Measurements from ENCODE around the gene KCNK7.

DNA sequence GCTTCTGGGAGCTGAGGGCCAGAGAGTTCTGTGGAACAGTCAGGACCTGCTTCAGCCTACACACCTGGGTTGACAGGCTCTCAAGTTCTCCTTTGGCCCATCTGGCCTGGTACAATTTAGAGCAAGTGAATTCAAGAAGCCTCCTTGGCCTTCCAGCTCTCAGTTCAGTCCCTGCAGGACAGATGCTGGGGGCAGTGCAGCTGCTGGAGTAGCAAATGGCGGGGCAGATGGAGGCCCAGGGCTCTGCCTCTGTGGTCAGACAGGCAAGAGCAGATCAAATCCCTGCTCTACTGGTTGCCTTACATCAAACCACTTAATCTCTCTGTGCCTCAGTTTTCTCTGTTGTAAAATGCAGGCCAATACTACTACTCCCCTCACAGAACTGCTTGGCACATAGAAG, 8.7 kb upstream of the KCNK7 start:
- TF ChIP-seq GATA2 (CRISPR knock-in tag; IDR thresholded peaks at IDR 0.05) = no peak
- TF ChIP-seq, protein P1, sequence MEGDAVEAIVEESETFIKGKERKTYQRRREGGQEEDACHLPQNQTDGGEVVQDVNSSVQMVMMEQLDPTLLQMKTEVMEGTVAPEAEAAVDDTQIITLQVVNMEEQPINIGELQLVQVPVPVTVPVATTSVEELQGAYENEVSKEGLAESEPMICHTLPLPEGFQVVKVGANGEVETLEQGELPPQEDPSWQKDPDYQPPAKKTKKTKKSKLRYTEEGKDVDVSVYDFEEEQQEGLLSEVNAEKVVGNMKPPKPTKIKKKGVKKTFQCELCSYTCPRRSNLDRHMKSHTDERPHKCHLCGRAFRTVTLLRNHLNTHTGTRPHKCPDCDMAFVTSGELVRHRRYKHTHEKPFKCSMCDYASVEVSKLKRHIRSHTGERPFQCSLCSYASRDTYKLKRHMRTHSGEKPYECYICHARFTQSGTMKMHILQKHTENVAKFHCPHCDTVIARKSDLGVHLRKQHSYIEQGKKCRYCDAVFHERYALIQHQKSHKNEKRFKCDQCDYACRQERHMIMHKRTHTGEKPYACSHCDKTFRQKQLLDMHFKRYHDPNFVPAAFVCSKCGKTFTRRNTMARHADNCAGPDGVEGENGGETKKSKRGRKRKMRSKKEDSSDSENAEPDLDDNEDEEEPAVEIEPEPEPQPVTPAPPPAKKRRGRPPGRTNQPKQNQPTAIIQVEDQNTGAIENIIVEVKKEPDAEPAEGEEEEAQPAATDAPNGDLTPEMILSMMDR (IDR thresholded peaks at IDR 0.05) = no peak
- TF ChIP-seq, protein P2, sequence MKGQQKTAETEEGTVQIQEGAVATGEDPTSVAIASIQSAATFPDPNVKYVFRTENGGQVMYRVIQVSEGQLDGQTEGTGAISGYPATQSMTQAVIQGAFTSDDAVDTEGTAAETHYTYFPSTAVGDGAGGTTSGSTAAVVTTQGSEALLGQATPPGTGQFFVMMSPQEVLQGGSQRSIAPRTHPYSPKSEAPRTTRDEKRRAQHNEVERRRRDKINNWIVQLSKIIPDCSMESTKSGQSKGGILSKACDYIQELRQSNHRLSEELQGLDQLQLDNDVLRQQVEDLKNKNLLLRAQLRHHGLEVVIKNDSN (IDR thresholded peaks at IDR 0.05; ENCODE audit: borderline replicate concordance, low read depth) = no peak
- TF ChIP-seq ELF1 (IDR thresholded peaks at IDR 0.05) = no peak
- TF ChIP-seq RAD21 (IDR thresholded peaks at IDR 0.05; ENCODE audit: low read length) = no peak
- TF ChIP-seq RCOR1 (IDR thresholded peaks at IDR 0.05; ENCODE audit: low read length) = no peak
- TF ChIP-seq POLR2AphosphoS5 (IDR thresholded peaks at IDR 0.05; ENCODE audit: low read depth, low read length) = no peak
- no peak for TF ChIP-seq SMC3 (IDR thresholded peaks at IDR 0.05; ENCODE audit: low read depth, low read length)
- no peak for TF ChIP-seq MEF2A (IDR thresholded peaks at IDR 0.05; ENCODE audit: borderline replicate concordance, low read depth)
- TF ChIP-seq EZH2phosphoT487 (IDR thresholded peaks at IDR 0.05; ENCODE audit: borderline replicate concordance, low read depth) = no peak
- no peak for TF ChIP-seq YY1 (IDR thresholded peaks at IDR 0.05; ENCODE audit: low read depth)
- no peak for TF ChIP-seq RFX5 (IDR thresholded peaks at IDR 0.05; ENCODE audit: low read length)

Data from SK-N-SH (cell line).